Measurements from ENCODE around the gene MAFF. TPM values are rescaled to one million over a fixed set of nuclear protein-coding genes. Genes with fewer than 3 reads are reported as not detected.

Gene MAFF
- total RNA-seq, 1 experiment from 2014 or later, result 2.6 TPM

DNA sequence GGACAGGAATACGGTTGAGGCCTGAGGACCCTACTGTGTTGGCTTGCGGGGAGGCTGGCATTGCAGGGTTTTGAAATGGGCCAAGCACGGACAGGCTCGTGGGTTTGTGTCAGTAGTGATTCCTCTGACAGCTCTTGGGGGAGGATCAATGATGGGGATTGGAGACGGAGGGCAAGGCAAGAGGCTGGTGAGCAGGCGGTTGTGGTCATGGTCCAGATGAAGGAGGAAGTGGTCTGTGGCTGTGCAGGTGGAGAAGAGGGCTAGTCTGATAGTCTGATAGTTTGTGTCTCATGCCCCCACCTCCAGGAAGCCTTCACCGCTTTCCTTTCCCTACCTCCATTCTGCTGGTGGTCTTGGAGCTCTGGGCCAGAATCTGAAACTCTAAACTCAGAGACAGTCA, 3.0 kb downstream of the MAFF start:
- H3K4me3 ChIP-seq (ENCODE audit: insufficient read depth, low read depth, low read length), result no peak overlapping the region
- no peak for DNase-seq
- H3K27me3 ChIP-seq (ENCODE audit: control insufficient read depth, insufficient read depth, low read length), result peaks cover 12% of the 10 kb centered on the region
- H3K36me3 ChIP-seq (replicated peaks; ENCODE audit: control insufficient read depth, insufficient read depth, low read length), result no peaks in the 10 kb centered on the region

DNA sequence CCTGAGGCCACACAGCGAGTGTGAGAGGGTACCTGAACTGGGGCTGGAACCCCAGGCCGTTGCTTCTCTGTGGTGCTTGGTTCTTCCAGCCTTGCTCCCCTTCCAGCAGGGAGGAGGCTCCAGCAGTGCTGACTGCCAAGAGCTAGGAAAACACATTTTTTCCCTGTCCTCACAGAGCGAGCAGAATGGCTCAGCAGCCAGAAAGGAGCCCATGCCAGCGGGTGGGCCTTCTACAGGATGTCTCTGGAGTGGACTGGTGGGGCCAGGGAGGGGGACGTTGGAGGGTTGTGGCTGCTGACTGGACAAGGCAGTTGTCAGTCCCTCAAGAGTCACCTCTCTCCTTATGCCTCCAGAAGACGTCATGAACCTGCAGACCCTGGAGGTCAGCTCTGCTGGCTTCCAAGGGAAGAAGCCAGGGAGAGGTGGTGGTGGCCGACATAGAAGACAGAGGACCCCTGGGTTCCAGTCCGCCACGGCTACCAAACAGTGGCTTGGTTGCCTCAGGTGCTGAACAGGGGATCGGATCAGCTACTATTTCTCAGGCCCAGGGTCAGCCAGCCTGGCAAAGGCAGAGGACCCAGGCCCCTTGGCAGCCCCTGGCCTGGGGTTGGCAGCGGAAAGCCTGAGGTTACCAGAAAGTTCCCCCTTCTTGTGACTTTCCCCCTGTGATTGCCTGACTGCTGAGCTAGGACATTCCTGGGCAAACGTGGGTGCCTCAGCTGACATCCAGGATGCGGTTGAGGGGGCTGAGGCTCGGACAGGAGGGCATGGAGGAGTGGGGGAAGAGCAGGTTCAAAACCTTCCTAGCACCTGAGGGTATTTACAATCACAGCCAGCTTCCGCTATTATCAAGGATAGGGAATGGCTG, 3.7 kb downstream of the MAFF start:
- Histone ChIP-seq H3K4me3 (ENCODE audit: insufficient read depth, low read depth, low read length) (no peak overlapping the region), H3K36me3 (replicated peaks; ENCODE audit: control insufficient read depth, insufficient read depth, low read length) (no peaks in the 10 kb centered on the region), H3K27me3 (ENCODE audit: control insufficient read depth, insufficient read depth, low read length) (peaks cover 12% of the 10 kb centered on the region)
- DNase-seq, result peak; percentile 34

- Histone ChIP-seq H3K36me3 (replicated peaks; ENCODE audit: control insufficient read depth, insufficient read depth, low read length) (no peaks in the 10 kb centered on the region), H3K4me3 (ENCODE audit: insufficient read depth, low read depth, low read length) (no peak overlapping the region), H3K27me3 (ENCODE audit: control insufficient read depth, insufficient read depth, low read length) (peaks cover 3% of the 10 kb centered on the region; the same call in 1 of the 2 replicates)
- peak; percentile 47 for DNase-seq
These were observed 6.2 kb downstream of the MAFF start for GRCh38 chr22:38207898-38208432.

DNA sequence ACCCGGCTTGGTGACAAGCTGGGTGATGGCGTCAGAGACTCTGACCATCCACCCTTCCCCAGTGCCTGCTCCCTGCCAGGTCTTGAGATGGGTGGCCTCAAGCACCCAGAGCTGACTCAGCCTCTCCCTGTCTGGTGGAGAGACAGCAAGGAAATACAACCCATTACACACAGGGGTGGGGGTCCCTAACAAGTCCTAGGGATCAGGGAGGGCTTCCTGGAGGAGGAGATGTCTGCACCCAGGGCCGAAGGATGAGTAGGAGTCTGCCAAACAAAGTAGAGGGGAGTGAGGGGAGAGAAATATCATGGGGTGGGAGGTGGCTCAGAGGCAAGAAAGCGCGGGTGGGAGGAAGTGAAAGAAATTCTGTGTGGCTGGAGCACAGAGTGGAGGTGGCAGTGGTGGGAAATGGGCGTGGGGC, 6.8 kb downstream of the MAFF start:
- Histone ChIP-seq H3K36me3 (replicated peaks; ENCODE audit: control insufficient read depth, insufficient read depth, low read length) (no peaks in the 10 kb centered on the region), H3K4me3 (ENCODE audit: insufficient read depth, low read depth, low read length) (no peak overlapping the region), H3K27me3 (ENCODE audit: control insufficient read depth, insufficient read depth, low read length) (peaks cover 5% of the 10 kb centered on the region)
- DNase-seq, result peak; percentile 26

DNA sequence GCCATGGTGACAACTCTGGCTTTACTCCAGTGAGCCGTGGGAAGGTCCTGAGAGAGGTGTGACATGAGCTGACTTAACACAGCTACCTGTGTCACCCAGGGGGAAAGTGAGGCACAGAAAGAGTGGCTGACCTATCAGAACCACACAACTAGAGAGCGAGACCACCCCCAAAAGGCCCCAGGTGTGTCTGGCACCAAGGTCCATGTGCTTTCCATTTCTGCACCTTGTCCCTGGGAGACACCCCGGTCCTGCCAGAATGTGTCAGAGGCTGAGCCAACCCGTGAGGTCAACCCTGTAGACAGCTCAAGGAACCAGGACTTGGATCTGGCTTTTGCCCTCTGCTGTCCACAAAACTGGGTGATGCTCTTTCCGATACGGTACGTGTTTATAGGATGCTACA, 9.8 kb downstream of the MAFF start:
- peaks cover 15% of the 10 kb centered on the region for H3K27me3 ChIP-seq (ENCODE audit: control insufficient read depth, insufficient read depth, low read length)
- no peaks in the 10 kb centered on the region; the same call in 1 of the 2 replicates for H3K36me3 ChIP-seq (replicated peaks; ENCODE audit: control insufficient read depth, insufficient read depth, low read length)
- no peak overlapping the region for H3K4me3 ChIP-seq (ENCODE audit: insufficient read depth, low read depth, low read length)
- no peak for DNase-seq

- no peak for DNase-seq
- H3K36me3 ChIP-seq (replicated peaks; ENCODE audit: control insufficient read depth, insufficient read depth, low read length), result no peaks in the 10 kb centered on the region; the same call in 1 of the 2 replicates
- peaks cover 15% of the 10 kb centered on the region for H3K27me3 ChIP-seq (ENCODE audit: control insufficient read depth, insufficient read depth, low read length)
- no peak overlapping the region for H3K4me3 ChIP-seq (ENCODE audit: insufficient read depth, low read depth, low read length)
These were observed 10.6 kb downstream of the MAFF start for GRCh38 chr22:38212442-38212841.

GRCh38 chr22:38213319-38213989, 11.7 kb downstream of the MAFF start:
- Histone ChIP-seq H3K27me3 (ENCODE audit: control insufficient read depth, insufficient read depth, low read length) (peaks cover 15% of the 10 kb centered on the region), H3K36me3 (replicated peaks; ENCODE audit: control insufficient read depth, insufficient read depth, low read length) (no peaks in the 10 kb centered on the region; the same call in 1 of the 2 replicates), H3K4me3 (ENCODE audit: insufficient read depth, low read depth, low read length) (no peak overlapping the region)
- no peak for DNase-seq

GRCh38 chr22:38213990-38214301, 12.2 kb downstream of the MAFF start:
- no peaks in the 10 kb centered on the region; the same call in 1 of the 2 replicates for H3K36me3 ChIP-seq (replicated peaks; ENCODE audit: control insufficient read depth, insufficient read depth, low read length)
- H3K4me3 ChIP-seq (ENCODE audit: insufficient read depth, low read depth, low read length), result peak overlapping the region; percentile 57; the same call in 1 of the 2 replicates
- peaks cover 15% of the 10 kb centered on the region for H3K27me3 ChIP-seq (ENCODE audit: control insufficient read depth, insufficient read depth, low read length)
- DNase-seq, result peak; percentile 77

DNA sequence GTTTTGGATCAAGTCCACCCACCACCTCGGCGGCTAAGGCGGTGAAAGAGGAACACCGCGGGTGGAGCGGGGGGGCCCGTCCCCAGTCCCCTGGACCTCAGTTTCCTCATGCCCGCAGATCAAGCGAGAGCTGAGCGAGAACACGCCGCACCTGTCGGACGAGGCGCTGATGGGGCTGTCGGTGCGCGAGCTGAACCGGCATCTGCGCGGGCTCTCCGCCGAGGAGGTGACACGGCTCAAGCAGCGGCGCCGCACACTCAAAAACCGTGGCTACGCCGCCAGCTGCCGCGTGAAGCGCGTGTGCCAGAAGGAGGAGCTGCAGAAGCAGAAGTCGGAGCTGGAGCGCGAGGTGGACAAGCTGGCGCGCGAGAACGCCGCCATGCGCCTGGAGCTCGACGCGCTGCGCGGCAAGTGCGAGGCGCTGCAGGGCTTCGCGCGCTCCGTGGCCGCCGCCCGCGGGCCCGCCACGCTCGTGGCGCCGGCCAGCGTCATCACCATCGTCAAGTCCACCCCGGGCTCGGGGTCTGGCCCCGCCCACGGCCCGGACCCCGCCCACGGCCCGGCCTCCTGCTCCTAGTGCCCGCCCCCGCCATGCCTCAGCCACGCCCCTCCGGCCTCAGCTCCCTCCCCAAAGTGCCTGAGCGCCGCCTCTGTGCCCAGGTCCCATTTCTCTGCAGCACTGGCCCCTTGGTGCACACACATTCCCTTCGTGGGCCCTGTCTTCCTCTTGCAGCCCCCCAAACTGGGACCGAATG, 12.7 kb downstream of the MAFF start:
- DNase-seq, result peak; percentile 99
- Histone ChIP-seq H3K4me3 (ENCODE audit: insufficient read depth, low read depth, low read length) (peak overlapping the region; percentile 57), H3K36me3 (replicated peaks; ENCODE audit: control insufficient read depth, insufficient read depth, low read length) (no peaks in the 10 kb centered on the region; the same call in 1 of the 2 replicates), H3K27me3 (ENCODE audit: control insufficient read depth, insufficient read depth, low read length) (peaks cover 15% of the 10 kb centered on the region)

GRCh38 chr22:38215156-38216038, 13.6 kb downstream of the MAFF start:
- peak overlapping the region; percentile 14; the same call in 1 of the 2 replicates for H3K4me3 ChIP-seq (ENCODE audit: insufficient read depth, low read depth, low read length)
- H3K27me3 ChIP-seq (ENCODE audit: control insufficient read depth, insufficient read depth, low read length), result peaks cover 15% of the 10 kb centered on the region
- no peak for DNase-seq
- no peaks in the 10 kb centered on the region; the same call in 1 of the 2 replicates for H3K36me3 ChIP-seq (replicated peaks; ENCODE audit: control insufficient read depth, insufficient read depth, low read length)

- H3K4me3 ChIP-seq (ENCODE audit: insufficient read depth, low read depth, low read length), result no peak overlapping the region
- peaks cover 6% of the 10 kb centered on the region for H3K27me3 ChIP-seq (ENCODE audit: control insufficient read depth, insufficient read depth, low read length)
- no peaks in the 10 kb centered on the region; the same call in none of the 2 replicates for H3K36me3 ChIP-seq (replicated peaks; ENCODE audit: control insufficient read depth, insufficient read depth, low read length)
- DNase-seq, result peak; percentile 93
These were observed 17.1 kb downstream of the MAFF start for GRCh38 chr22:38218661-38219622.

DNA sequence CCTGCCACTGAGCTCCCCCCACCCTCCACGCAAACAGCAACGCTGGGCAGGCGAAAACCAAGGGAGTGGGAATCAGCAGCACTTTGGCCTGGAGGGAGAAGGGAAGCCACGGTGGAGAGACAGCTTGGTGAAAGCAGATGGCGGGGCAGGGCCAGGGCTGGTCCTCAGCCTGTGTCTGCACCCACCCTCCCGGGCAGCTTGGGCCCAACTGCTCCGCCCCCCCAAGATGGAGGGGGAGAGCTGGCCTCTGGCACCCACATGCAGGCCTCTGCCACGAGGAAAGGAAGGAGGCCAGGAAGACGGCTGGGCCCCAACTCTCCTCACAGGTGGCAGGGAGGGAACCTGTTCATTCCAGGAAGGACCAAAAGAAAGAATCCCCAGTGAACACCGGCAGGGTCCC, 17.8 kb downstream of the MAFF start:
- H3K36me3 ChIP-seq (replicated peaks; ENCODE audit: control insufficient read depth, insufficient read depth, low read length), result no peaks in the 10 kb centered on the region; the same call in none of the 2 replicates
- DNase-seq, result no peak
- no peaks in the 10 kb centered on the region for H3K27me3 ChIP-seq (ENCODE audit: control insufficient read depth, insufficient read depth, low read length)
- H3K4me3 ChIP-seq (ENCODE audit: insufficient read depth, low read depth, low read length), result no peak overlapping the region

DNA sequence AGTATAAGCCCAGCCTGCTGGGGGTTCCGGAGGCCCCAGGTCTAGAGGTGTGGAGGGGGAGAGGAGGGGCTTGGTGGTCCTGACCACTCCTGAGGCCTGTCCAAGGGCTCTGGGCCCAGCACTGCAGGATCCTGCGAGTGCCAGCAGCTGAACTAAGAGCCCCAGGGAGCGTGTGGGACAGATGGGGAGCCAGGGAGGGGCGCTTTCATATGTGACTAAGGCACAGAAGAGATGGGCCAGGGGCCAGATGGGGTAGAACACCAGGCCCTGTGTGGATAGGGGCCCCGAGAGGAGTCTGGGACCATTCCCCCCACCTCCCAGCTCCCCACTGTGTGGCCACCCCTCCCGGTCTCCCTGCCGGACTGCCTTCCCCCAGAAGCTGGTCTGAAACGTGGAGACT, 18.4 kb downstream of the MAFF start:
- H3K4me3 ChIP-seq (ENCODE audit: insufficient read depth, low read depth, low read length), result no peak overlapping the region
- H3K27me3 ChIP-seq (ENCODE audit: control insufficient read depth, insufficient read depth, low read length), result no peaks in the 10 kb centered on the region
- DNase-seq, result no peak
- H3K36me3 ChIP-seq (replicated peaks; ENCODE audit: control insufficient read depth, insufficient read depth, low read length), result peaks cover 1% of the 10 kb centered on the region
